GM18507 (cell line): ENCODE measurements around the gene ZNF283.
A peak's percentile ranks its signal among the peaks of the same experiment; 100 is the strongest.
"Not testable (repeated sequence)": the region's sequence is repeated elsewhere in the genome, so short reads cannot be mapped to it uniquely, and the experiment has no call there.

Experiments used
- DNase-seq: peaks from one replicate; pipeline ENCODE4 v3.0.0; 2011; ENCODE audit warnings: low read depth; ENCODE audit not compliant: insufficient read length; ENCODE audit errors: extremely low spot score
- FAIRE-seq: peaks from 2 replicates; lab custom pipeline; 2011; peaks lifted over from hg19 to GRCh38; lab: Jason Lieb, UNC

ZNF283 gene

GRCh38 chr19:43798546-43799409 lies 28.3 kb upstream of the ZNF283 start:
- no peak for FAIRE-seq
- no peak for DNase-seq

- DNase-seq (no peak), FAIRE-seq (no peak)
These were observed 27.5 kb upstream of the ZNF283 start for GRCh38 chr19:43799502-43800142.

- FAIRE-seq: no peak
- no peak for DNase-seq
These were observed 24.7 kb upstream of the ZNF283 start, which contains the start of gene LYPD5 for GRCh38 chr19:43802216-43802951. LYPD5 (minus strand) TSS chr19:43802447; CDS start chr19:43802380, 67 bp downstream.

- FAIRE-seq (no peak), DNase-seq (no peak)
These were observed 22.7 kb upstream of the ZNF283 start for GRCh38 chr19:43804432-43804831.

GRCh38 chr19:43806401-43806800 lies 20.7 kb upstream of the ZNF283 start:
- DNase-seq, FAIRE-seq: not testable (repeated sequence)

GRCh38 chr19:43806848-43807247 lies 20.3 kb upstream of the ZNF283 start:
- no peak for FAIRE-seq
- DNase-seq: no peak

- no peak for FAIRE-seq
These were observed 19.5 kb upstream of the ZNF283 start for GRCh38 chr19:43807651-43808050.

GRCh38 chr19:43809762-43810696 lies 17.1 kb upstream of the ZNF283 start:
- no peak for DNase-seq
- peak; percentile 79 for FAIRE-seq

More at GRCh38 chr19:43807651-43808050, 19.5 kb upstream of the ZNF283 start:
- no peak for DNase-seq

- DNase-seq (no peak), FAIRE-seq (no peak)
These were observed 15.3 kb upstream of the ZNF283 start for GRCh38 chr19:43811837-43812236.

- no peak for FAIRE-seq
- DNase-seq: no peak
These were observed 14.9 kb upstream of the ZNF283 start for GRCh38 chr19:43812259-43812658.

GRCh38 chr19:43812688-43813087 lies 14.4 kb upstream of the ZNF283 start:
- no peak for FAIRE-seq

GRCh38 chr19:43814663-43815352 lies 12.3 kb upstream of the ZNF283 start:
- no peak for DNase-seq
- no peak for FAIRE-seq

More at GRCh38 chr19:43812688-43813087, 14.4 kb upstream of the ZNF283 start:
- DNase-seq: no peak

- not testable (repeated sequence) for DNase-seq, FAIRE-seq
These were observed 9.7 kb upstream of the ZNF283 start for GRCh38 chr19:43817454-43817853.

- DNase-seq (no peak), FAIRE-seq (no peak)
These were observed 8.6 kb upstream of the ZNF283 start for GRCh38 chr19:43818500-43818899.

GRCh38 chr19:43820098-43820883 lies 6.8 kb upstream of the ZNF283 start:
- DNase-seq (no peak), FAIRE-seq (no peak)

GRCh38 chr19:43820884-43821215 lies 6.3 kb upstream of the ZNF283 start:
- FAIRE-seq (no peak), DNase-seq (no peak)

GRCh38 chr19:43823856-43824255 lies 3.3 kb upstream of the ZNF283 start:
- not testable (repeated sequence) for FAIRE-seq, DNase-seq

- not testable (repeated sequence) for FAIRE-seq, DNase-seq
These were observed 2.5 kb upstream of the ZNF283 start for GRCh38 chr19:43824572-43824971.
